H7 (cell line): ENCODE measurements around the gene HELZ. TPM values are rescaled to one million over a fixed set of nuclear protein-coding genes. Genes with fewer than 3 reads are reported as not detected.
"Not testable (repeated sequence)": the region's sequence is repeated elsewhere in the genome, so short reads cannot be mapped to it uniquely, and the experiment has no call there.

Experiments used
- DNase-seq: peaks from one replicate; pipeline ENCODE4 v3.0.0; 2012
- H3K27me3 ChIP-seq: 2 replicates; pipeline ENCODE4 v1.6.0; 2011; ENCODE audit warnings: mild to moderate bottlenecking, low read length; ENCODE audit not compliant: control insufficient read depth, insufficient read depth
- H3K36me3 ChIP-seq: replicated peaks from 2 replicates; pipeline ENCODE4 v1.5.1; 2011; ENCODE audit warnings: low read length; ENCODE audit not compliant: control insufficient read depth, insufficient read depth
- H3K4me3 ChIP-seq: 2 replicates; pipeline ENCODE4 v1.5.1; 2011; ENCODE audit warnings: low read depth, mild to moderate bottlenecking, control low read depth, low read length, moderate library complexity; ENCODE audit not compliant: insufficient read depth
- total RNA-seq: library from RNA; depleted of rRNA; stranded (reverse); fragments of >200 nt; shearing (Covaris generic); gene quantifications from 2 replicates; pipeline ENCODE4 v1.2.3, GENCODE V29; 2014

Gene HELZ
- total RNA-seq, 1 experiment from 2014 or later, result 15.6 TPM

DNA sequence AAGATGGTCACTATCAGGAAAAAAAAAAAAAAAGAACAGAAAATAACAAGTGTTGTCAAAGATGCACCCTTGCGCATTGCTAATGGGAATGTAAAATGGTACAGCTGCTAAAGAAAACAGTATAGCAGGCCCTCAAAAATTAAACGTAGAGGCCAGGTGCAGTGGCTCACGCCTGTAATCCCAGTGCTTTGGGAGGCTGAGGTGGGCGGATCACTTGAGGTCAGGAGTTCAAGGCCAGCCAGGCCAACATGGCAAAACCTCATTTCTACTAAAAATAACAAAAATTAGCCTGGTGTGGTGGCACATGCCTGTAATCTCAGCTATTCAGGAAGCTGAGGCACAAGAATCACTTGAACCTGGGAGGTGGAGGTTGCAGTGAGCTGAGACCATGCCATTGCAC, 6.6 kb upstream of the HELZ start:
- not testable (repeated sequence) for H3K36me3 ChIP-seq, DNase-seq, H3K4me3 ChIP-seq, H3K27me3 ChIP-seq

DNA sequence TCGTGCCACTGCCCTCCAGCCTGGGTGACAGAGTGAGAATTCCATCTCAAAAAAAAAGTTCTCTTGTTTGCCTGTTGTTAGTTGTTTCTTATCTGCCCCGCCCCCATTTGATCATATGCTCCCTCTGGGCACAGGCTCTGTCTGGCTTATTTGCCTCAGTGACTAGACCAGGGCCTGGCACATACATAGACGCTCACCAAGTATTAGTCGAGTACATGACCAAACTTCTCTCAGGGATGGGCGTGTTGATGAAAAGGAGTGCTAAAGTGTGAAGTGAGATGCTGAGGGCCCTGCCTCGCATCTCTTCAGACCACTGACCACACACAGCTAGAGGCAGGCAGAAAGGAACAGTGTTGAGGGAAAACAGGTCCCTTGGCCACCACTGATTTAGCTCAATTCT, 3.3 kb upstream of the HELZ start:
- no peak for DNase-seq
- no peaks in the 10 kb centered on the region; the same call in 1 of the 2 replicates for H3K36me3 ChIP-seq
- H3K4me3 ChIP-seq, result no peak overlapping the region
- no peaks in the 10 kb centered on the region for H3K27me3 ChIP-seq

DNA sequence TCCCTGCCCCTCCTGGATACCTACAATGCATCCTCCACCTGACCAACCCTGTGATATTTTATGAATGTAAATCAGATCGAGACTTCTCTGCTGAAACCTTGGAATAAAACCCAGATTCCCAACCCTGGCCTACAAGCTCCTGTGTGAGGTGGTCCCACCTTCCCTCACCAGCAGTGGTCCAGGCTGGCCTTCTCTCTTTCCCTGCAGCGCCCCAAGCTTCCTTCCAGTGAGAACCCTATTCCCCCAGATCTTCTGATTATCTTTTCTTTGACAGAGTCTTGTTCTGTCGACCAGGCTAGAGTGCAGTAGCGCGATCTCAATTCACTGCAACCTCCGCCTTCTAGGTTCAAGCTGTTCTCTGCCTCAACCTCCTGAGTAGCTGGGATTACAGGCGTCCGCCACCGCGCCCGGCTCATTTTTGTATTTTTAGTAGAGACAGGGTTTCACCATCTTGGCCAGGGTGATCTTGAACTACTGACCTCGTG, 2.5 kb upstream of the HELZ start:
- Histone ChIP-seq H3K36me3 (no peaks in the 10 kb centered on the region; the same call in 1 of the 2 replicates), H3K4me3 (no peak overlapping the region), H3K27me3 (no peaks in the 10 kb centered on the region)
- no peak for DNase-seq

DNA sequence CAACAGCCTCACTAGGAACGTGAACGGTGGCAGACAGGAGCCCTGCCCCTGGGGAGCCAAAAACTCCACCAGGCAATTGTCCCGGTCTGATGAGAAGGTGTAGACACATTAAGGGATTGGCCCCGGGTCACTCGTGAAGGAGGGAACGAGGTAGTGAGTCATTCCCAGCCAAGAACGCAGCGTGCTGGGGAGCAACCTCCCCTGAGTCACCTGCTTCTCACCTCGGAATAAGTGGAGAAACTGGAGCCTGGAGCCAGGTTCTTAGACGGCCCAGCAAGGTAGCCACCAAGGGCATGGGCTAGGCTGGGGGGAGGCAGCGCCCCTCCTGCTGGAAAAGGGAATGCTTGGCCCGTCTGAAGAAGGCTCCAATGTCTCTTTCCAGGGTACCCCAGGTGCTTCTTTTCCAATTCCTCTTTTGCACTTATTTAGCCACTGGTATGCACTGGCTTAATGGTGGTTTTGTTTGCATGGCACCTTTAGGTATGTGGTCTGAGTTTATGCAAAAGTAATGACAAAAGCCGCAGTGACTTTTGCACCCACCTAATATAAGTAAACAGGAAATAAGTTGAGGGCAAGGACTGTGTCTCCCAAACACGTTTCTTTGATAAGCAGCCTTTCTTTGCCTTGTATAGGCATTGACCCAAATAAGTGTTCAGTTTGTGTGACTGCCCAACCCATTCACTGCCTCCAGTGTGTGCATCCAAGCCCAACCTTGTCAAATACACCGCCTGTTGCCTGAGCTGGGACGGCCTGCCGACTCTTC, 1.8 kb upstream of the HELZ start:
- peak; percentile 56 for DNase-seq
- H3K4me3 ChIP-seq, result peak overlapping the region; percentile 88
- H3K27me3 ChIP-seq, result no peaks in the 10 kb centered on the region
- no peaks in the 10 kb centered on the region; the same call in 1 of the 2 replicates for H3K36me3 ChIP-seq

DNA sequence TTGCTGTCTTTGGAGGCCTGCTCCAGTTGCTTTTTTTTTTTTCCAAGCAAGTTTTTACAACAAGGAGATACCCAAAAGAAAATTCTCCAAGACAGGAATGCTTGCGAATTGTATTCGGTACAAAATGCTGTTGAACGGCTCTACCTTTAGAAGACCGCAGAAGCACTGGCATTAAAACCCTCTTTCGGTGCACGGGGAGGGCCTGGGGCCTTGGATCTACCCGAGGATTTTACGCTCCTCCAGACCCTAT, 1.3 kb upstream of the HELZ start:
- H3K36me3 ChIP-seq, result no peaks in the 10 kb centered on the region; the same call in 1 of the 2 replicates
- peak; percentile 45 for DNase-seq
- no peaks in the 10 kb centered on the region for H3K27me3 ChIP-seq

DNA sequence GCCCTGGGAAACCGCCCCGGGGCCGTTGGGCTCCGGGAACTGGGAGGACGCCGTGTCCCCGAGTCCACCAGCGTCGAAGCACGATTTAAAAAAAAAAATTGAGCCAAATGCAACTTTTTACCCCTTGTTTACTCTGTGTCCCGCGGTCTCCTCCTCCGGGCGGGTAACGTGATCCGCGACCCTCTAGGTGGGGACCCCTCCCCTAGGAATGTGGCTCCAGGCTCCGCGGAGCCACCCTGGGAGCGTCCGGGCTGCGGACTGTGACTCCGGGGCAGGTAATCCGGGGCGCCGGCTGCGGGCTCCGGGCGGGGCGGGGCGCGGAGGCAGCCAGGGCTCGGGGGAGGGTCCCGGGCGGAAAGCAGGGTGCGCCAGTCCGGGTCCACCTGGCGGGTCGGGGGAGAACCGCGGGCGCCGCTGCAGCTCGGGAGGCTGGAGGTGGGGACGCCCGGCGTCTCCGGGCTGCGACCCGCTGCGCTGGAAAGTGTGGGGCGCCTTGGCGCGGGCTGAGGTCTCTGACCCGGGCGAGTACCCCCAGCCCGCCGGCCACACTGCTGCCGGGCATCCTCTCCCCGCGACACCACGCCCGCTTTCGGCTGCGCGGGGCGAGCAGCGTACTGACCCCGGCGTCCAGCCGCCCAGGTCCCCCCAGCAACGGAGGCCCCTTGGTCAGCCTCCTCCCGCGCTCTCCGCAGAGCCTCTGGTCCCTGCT, 852 bp upstream of the HELZ start:
- H3K27me3 ChIP-seq, result no peaks in the 10 kb centered on the region
- H3K36me3 ChIP-seq, result no peaks in the 10 kb centered on the region; the same call in 1 of the 2 replicates
- peak overlapping the region; percentile 88 for H3K4me3 ChIP-seq
- DNase-seq, result peak; percentile 93

More for the DNA sequence above, 1.3 kb upstream of the HELZ start:
- H3K4me3 ChIP-seq, result peak overlapping the region; percentile 88

DNA sequence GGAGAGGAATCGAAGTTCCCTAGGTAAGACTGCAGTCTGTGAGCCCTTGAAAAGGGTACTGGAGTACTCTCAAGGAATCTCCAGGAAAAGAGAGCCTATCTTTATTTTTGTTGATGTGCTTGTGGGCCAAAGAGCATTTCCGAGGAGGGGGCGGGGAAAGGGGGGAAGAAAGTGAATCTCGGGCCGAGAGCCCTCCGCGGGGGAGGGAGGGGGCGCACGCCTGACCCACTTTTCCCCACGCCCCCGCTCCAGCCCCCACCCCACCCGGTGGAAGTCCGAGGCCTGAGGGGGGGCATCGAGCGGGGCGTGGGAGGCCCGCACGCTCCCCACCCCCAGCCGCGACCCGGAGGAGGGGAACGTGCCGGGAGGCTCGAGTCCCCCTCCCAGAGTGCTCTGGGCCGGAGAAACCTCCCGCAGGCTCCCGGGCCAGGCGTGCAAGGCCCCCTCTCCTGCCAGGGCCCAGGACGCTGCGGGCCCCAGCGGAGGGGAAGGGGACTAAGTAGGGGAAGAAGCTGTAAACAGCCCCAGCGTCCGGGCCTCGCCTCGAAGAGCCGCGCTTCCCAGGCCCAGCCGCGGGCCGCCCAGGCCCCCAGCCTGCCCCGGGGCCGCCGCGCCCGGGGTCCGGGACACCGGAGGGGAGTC, 444 bp downstream of the HELZ start:
- Histone ChIP-seq H3K36me3 (no peaks in the 10 kb centered on the region; the same call in 1 of the 2 replicates), H3K4me3 (peak overlapping the region; percentile 88), H3K27me3 (no peaks in the 10 kb centered on the region)
- peak; percentile 74 for DNase-seq

DNA sequence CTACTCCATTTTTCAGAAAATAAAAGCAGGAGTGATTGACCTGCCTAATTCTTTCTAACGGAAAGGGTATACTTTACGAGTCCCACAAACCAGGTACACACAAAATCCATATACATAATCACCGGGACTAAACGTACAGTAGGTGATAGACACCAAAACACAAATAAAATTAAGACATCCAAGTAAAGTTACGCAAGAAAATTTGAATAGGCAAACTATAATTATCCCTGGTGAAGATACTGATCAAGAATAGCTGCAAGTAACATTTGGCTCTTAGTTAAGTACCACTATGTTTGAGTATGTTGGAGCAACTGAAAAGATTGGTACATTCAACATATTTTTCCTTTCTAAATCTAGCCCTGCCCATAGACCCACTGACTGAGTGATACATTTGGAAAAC, 1.7 kb downstream of the HELZ start:
- Histone ChIP-seq H3K27me3 (no peaks in the 10 kb centered on the region), H3K36me3 (peaks cover 2% of the 10 kb centered on the region; the same call in 1 of the 2 replicates), H3K4me3 (no peak overlapping the region)
- no peak for DNase-seq

DNA sequence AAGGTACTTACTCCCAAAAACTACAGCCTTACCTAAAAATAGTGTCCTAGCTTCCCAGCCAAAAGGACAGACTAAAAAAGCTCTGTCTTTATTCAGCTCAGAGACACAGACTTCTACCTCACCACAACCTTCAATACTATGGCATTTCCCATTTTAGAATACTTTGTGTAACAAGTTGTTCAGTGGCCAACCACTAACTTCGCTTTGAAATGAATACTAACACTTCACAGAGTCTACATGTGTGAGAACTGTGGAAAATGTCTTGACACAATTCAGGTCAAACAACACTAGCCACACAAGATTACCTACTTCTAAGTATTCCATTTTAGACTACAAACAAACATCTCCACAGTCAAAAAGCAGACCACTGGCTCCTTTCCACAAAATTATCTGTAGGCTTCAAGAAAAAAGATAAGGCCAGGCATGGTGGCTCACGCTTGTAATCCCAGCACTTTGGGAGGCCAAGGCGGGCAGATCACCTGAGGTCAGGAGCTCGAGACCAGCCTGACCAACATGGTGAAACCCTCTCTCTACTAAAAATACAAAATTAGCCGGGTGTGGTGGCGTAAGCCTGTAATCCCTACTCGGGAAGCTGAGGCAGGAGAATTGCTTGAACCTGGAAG, 3.2 kb downstream of the HELZ start:
- DNase-seq, result no peak

DNA sequence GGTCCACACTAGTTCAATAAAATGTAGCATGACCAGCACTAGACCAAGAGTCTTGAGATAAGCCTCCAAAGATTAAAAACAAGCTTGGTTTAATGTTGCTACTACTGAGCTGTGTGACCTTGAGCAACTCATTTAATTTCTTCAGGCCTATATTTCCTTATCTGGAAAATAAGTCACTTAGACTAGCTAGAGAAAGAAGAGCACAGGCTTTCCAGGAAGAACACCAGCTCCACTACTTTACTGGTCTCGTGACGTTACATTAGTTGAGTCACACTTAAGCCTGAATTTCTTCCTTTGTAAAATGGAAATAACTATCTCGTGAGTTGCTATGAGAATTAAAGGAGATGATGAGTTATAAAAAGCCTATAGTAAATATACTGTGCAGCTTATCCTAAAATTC, 5.4 kb downstream of the HELZ start:
- Histone ChIP-seq H3K4me3 (no peak overlapping the region), H3K36me3 (peaks cover 4% of the 10 kb centered on the region), H3K27me3 (no peaks in the 10 kb centered on the region)
- no peak for DNase-seq

More for the DNA sequence above, 3.2 kb downstream of the HELZ start:
- Histone ChIP-seq H3K36me3 (peaks cover 2% of the 10 kb centered on the region), H3K27me3 (no peaks in the 10 kb centered on the region), H3K4me3 (no peak overlapping the region)

DNA sequence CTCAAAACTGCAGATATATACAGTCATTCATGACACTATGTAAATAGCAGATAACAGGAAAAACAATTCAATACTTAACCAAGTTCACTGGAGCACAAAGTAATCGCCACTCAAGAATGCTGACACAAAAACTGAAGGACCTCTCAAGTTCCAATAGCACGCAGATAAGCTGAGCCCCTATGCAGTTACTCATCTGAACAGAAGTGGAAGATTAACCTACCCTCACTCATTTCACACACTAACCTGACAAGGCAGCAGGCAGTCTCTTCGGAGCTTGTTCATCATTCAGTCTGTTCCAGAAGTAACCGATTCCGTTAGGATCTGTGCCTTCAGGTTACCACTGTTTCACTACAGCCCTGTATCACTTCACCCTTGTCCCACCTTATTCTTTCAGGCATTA, 6.0 kb downstream of the HELZ start:
- Histone ChIP-seq H3K36me3 (peaks cover 4% of the 10 kb centered on the region), H3K27me3 (no peaks in the 10 kb centered on the region), H3K4me3 (no peak overlapping the region)
- DNase-seq, result no peak

DNA sequence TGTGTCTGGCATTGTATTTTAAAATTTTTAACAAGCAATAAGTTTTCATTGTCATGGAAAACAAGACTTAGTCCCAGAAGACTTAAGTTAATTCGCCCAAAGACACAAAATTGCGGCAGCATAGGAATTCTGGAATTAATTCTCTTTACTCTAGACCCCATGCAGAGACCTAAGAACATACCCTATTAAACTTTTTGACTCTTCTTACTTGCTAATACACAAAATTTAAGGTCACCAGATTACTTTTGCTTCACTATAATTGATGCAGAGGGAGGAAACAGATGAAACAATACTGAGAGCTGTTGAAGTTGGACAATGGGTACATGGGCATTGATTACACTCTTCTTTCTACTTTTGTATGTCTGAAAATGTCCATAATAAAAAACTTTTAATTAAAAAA, 12.6 kb downstream of the HELZ start:
- Histone ChIP-seq H3K27me3 (no peaks in the 10 kb centered on the region), H3K4me3 (no peak overlapping the region), H3K36me3 (peaks cover 1% of the 10 kb centered on the region)
- no peak for DNase-seq

DNA sequence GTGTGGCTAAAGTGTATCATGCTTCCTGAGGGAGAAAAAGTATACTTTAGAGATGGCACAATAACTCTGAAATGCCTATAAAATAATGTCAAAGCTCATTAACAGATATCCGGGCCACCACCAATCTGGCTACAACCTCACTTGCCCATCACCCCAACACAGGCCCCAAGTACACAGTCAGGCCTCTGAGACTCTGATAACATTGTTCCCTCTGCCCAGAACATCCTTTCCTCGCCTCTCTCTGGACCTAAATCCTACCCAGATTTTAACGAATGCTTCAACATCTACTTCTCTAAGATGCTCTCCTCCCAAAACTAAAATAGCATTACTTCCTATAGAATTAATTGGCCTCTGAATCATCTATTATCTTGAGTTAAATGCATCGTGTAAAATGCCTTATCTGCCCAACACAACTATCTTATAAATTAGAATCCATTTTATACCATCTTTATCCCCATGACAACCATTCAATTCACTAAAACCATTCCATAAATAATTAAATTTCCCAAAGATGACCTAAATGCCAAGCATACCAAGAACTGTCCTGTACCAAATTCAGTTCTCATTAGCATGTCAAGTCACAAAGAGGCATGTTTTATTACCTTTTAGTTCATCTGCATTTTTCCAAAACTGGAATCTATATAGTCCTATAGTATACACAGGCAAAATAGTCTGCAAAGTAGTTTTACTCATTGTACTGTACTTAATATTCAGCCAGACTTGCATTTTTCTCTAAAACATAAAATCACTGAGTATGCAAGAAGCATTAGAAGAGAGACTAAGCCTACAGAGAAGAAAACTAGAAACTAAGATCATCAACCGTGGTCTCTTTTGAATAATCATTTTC, 15.7 kb downstream of the HELZ start:
- Histone ChIP-seq H3K27me3 (no peaks in the 10 kb centered on the region), H3K4me3 (no peak overlapping the region), H3K36me3 (no peaks in the 10 kb centered on the region)
- no peak for DNase-seq

DNA sequence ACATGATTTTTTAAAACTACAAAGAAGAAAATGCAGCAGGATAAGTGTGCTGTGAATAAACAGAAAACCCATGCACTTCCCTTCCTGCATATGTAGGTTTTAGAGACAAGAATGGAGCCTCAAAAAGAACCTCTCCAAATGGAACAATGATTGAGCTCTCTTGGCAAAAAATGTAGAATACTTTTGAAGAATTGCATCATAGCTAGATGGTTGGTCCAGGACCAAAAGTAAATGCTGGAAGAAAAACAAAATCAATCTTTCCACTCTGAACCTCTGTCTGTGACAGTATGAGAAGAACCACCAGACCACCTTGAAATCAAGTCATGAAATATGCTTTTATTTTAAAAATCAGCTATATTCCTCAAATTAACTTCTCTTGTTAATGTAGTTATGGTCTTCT, 17.5 kb downstream of the HELZ start:
- no peak for DNase-seq
- no peaks in the 10 kb centered on the region for H3K36me3 ChIP-seq
- H3K4me3 ChIP-seq, result no peak overlapping the region
- no peaks in the 10 kb centered on the region for H3K27me3 ChIP-seq
